Cardiac muscle cell (in vitro differentiated cells and primary cell): Measurements from ENCODE around the gene PET100. TPM values are rescaled to one million over a fixed set of nuclear protein-coding genes. Genes with fewer than 3 reads are reported as not detected.

Source experiments
- DNase-seq, 2 donors: peaks; one replicate each; pipeline versions ENCODE4 v3.0.0 to v3.0.0-alpha.2; 2010 to 2017; ENCODE audit warnings: low read depth in 1 of 2, low spot score in 1 of 2
- H3K27ac ChIP-seq: fragments of 200-600 bp; sonication (generic); 2 replicates; pipeline ENCODE4 v1.5.1; 2016
- H3K27me3 ChIP-seq: fragments of 200-600 bp; sonication (generic); 2 replicates; pipeline ENCODE4 v1.6.0; 2016; ENCODE audit warnings: control low read depth
- H3K36me3 ChIP-seq: fragments of 200-600 bp; sonication (generic); 2 replicates; pipeline ENCODE4 v1.5.1; 2016; ENCODE audit warnings: control low read depth
- H3K4me1 ChIP-seq: fragments of 200-600 bp; sonication (generic); 2 replicates; pipeline ENCODE4 v1.8.1; 2017; ENCODE audit warnings: low read depth, mild to moderate bottlenecking, mixed run types
- H3K4me3 ChIP-seq: fragments of 200-600 bp; sonication (generic); 2 replicates; pipeline ENCODE4 v1.5.1; 2016; ENCODE audit warnings: mild to moderate bottlenecking
- H3K9me3 ChIP-seq: fragments of 200-600 bp; sonication (generic); 2 replicates; pipeline ENCODE4 v1.5.1; 2017; ENCODE audit warnings: low read depth, mild to moderate bottlenecking, control low read depth
- polyA plus RNA-seq: library from polyadenylated mRNA; unstranded; fragments of >200 nt; fragmentation: Nextera tagmentation; extraction: Ambion mirVana; gene quantifications from 2 replicates; pipeline ENCODE4 v1.2.1, GENCODE V29; 2016
- total RNA-seq: library from RNA; depleted of rRNA; stranded (reverse); fragments of >200 nt; gene quantifications from 2 replicates; pipeline ENCODE4 v1.2.3, GENCODE V29; 2016
- TF ChIP-seq, protein P1 (sequence below): IDR thresholded peaks from 2 replicates; pipeline ENCODE4 v1.5.1; 2012; ENCODE audit warnings: low read depth, mild to moderate bottlenecking, low read length

Gene PET100
- total and polyA plus RNA-seq, 2 experiments from 2014 or later: 25.0 to 404 TPM

- Histone ChIP-seq H3K9me3 (no peaks in the 10 kb centered on the region), H3K4me1 (no peaks in the 10 kb centered on the region), H3K4me3 (no peak overlapping the region), H3K27me3 (no peaks in the 10 kb centered on the region), H3K27ac (no peak overlapping the region), H3K36me3 (peaks cover 19% of the 10 kb centered on the region)
- DNase-seq: no peak
- TF ChIP-seq, protein P1, sequence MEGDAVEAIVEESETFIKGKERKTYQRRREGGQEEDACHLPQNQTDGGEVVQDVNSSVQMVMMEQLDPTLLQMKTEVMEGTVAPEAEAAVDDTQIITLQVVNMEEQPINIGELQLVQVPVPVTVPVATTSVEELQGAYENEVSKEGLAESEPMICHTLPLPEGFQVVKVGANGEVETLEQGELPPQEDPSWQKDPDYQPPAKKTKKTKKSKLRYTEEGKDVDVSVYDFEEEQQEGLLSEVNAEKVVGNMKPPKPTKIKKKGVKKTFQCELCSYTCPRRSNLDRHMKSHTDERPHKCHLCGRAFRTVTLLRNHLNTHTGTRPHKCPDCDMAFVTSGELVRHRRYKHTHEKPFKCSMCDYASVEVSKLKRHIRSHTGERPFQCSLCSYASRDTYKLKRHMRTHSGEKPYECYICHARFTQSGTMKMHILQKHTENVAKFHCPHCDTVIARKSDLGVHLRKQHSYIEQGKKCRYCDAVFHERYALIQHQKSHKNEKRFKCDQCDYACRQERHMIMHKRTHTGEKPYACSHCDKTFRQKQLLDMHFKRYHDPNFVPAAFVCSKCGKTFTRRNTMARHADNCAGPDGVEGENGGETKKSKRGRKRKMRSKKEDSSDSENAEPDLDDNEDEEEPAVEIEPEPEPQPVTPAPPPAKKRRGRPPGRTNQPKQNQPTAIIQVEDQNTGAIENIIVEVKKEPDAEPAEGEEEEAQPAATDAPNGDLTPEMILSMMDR: no peak
Measured at GRCh38 chr19:7619671-7620441, 9.7 kb upstream of the PET100 start.

- H3K27me3 ChIP-seq: no peaks in the 10 kb centered on the region
- no peak for DNase-seq
- H3K36me3 ChIP-seq: peaks cover 21% of the 10 kb centered on the region
- H3K4me3 ChIP-seq: no peak overlapping the region
- H3K4me1 ChIP-seq: no peaks in the 10 kb centered on the region
- H3K9me3 ChIP-seq: no peaks in the 10 kb centered on the region
- TF ChIP-seq, protein P1: no peak
- H3K27ac ChIP-seq: no peak overlapping the region
Measured at GRCh38 chr19:7620442-7621412, 8.9 kb upstream of the PET100 start.

- peaks cover 21% of the 10 kb centered on the region for H3K36me3 ChIP-seq
- DNase-seq: no peak
- H3K4me1 ChIP-seq: no peaks in the 10 kb centered on the region
- no peaks in the 10 kb centered on the region for H3K9me3 ChIP-seq
- H3K27me3 ChIP-seq: no peaks in the 10 kb centered on the region
- H3K27ac ChIP-seq: no peak overlapping the region
- TF ChIP-seq, protein P1: no peak
- H3K4me3 ChIP-seq: no peak overlapping the region
Measured at GRCh38 chr19:7622933-7623685, 6.5 kb upstream of the PET100 start.

DNA sequence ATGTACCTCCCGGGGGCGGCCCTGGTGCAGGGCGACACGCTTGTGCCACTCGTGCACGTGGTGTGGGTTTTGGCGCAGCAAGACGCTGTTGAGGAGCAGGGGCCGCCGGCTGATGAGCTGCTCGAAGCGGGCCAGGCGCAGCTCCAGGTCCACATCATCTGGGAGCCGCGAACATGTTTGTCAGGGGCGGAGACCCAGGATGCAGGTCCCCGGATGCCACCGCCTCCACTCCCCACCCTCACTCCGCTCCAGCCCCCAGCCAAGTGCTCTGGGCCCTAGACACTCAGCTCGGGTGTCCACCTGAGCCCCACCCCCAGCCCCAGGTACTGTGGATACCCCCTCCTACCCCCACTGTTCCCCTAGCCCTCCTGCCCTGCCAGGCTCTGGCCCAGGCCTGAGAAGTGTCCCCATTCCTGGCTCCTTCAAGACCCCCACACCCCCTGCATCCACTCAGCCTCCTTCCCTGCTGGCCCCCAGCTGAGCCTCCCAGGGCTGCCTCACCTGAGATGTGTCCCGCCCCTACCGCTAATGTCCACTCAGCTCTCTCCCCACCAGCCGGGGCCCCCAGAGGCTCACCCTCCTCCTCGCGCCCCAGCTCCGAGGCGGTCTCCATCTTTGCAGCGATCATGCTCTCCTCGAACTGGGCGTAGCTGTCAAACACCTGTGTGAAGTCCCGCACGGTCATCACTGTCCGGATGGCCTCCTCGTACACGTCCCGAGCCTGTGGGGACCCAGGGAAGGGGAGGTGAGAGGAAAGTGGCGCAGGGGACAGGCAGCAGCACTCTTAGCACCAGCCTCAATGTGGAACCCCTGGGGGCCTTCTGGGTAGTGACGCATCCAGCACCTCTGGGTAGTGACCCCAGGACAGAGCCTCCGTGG is 5.6 kb upstream of the PET100 start:
- H3K4me1 ChIP-seq: peaks cover 6% of the 10 kb centered on the region
- H3K4me3 ChIP-seq: no peak overlapping the region
- H3K27me3 ChIP-seq: no peaks in the 10 kb centered on the region
- TF ChIP-seq, protein P1: no peak
- H3K9me3 ChIP-seq: no peaks in the 10 kb centered on the region
- no peak overlapping the region for H3K27ac ChIP-seq
- H3K36me3 ChIP-seq: peaks cover 21% of the 10 kb centered on the region
- DNase-seq: no peak

DNA sequence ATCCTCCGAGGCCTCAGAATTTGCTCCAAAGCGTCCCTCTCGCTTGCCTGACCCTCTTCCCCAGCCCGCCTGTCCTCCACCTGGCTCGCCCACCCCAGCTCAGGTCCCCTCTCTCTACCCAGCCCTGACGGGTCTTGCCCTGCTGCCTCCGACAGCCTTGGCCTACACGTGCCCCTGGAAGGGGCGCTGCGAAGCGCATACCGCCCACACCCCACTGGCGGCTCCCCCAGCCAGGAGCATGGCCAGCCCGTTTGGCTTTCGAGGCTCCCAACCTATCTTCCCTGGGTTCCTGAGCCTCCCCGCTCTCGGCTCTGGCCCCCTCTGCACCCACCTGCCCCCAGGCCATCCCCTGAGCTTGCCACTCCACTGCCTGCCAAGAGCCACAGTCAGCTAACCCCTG is 4.8 kb upstream of the PET100 start:
- no peak for DNase-seq
- peaks cover 6% of the 10 kb centered on the region for H3K4me1 ChIP-seq
- H3K27ac ChIP-seq: no peak overlapping the region
- H3K27me3 ChIP-seq: no peaks in the 10 kb centered on the region
- TF ChIP-seq, protein P1: no peak
- H3K36me3 ChIP-seq: peaks cover 18% of the 10 kb centered on the region
- no peak overlapping the region for H3K4me3 ChIP-seq
- no peaks in the 10 kb centered on the region for H3K9me3 ChIP-seq
